Mucosa of stomach (tissue), 1 donor: Measurements from ENCODE around the gene SLC30A3.

Source experiments
- H3K27me3 ChIP-seq: one replicate; pipeline ENCODE4 v1.7.0; 2013; ENCODE audit warnings: mild to moderate bottlenecking, low read length; ENCODE audit not compliant: control insufficient read depth, insufficient read depth
- H3K36me3 ChIP-seq: one replicate; pipeline ENCODE4 v1.7.0; 2013; ENCODE audit warnings: low read length; ENCODE audit not compliant: control insufficient read depth, insufficient read depth
- H3K4me1 ChIP-seq: one replicate; pipeline ENCODE4 v1.7.0; 2013; ENCODE audit warnings: mild to moderate bottlenecking, low read length; ENCODE audit not compliant: control insufficient read depth, insufficient read depth
- H3K4me3 ChIP-seq: one replicate; pipeline ENCODE4 v1.7.0; 2013; ENCODE audit warnings: low read length
- H3K9ac ChIP-seq: one replicate; pipeline ENCODE4 v1.7.0; 2013; ENCODE audit warnings: mild to moderate bottlenecking, low read length, moderate library complexity
- H3K9me3 ChIP-seq: one replicate; pipeline ENCODE4 v1.7.0; 2013; ENCODE audit warnings: mild to moderate bottlenecking, low read length, moderate library complexity; ENCODE audit not compliant: control insufficient read depth
- donor health status: Pancreatic carcinoma.

Gene SLC30A3, protein sequence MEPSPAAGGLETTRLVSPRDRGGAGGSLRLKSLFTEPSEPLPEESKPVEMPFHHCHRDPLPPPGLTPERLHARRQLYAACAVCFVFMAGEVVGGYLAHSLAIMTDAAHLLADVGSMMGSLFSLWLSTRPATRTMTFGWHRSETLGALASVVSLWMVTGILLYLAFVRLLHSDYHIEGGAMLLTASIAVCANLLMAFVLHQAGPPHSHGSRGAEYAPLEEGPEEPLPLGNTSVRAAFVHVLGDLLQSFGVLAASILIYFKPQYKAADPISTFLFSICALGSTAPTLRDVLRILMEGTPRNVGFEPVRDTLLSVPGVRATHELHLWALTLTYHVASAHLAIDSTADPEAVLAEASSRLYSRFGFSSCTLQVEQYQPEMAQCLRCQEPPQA

DNA sequence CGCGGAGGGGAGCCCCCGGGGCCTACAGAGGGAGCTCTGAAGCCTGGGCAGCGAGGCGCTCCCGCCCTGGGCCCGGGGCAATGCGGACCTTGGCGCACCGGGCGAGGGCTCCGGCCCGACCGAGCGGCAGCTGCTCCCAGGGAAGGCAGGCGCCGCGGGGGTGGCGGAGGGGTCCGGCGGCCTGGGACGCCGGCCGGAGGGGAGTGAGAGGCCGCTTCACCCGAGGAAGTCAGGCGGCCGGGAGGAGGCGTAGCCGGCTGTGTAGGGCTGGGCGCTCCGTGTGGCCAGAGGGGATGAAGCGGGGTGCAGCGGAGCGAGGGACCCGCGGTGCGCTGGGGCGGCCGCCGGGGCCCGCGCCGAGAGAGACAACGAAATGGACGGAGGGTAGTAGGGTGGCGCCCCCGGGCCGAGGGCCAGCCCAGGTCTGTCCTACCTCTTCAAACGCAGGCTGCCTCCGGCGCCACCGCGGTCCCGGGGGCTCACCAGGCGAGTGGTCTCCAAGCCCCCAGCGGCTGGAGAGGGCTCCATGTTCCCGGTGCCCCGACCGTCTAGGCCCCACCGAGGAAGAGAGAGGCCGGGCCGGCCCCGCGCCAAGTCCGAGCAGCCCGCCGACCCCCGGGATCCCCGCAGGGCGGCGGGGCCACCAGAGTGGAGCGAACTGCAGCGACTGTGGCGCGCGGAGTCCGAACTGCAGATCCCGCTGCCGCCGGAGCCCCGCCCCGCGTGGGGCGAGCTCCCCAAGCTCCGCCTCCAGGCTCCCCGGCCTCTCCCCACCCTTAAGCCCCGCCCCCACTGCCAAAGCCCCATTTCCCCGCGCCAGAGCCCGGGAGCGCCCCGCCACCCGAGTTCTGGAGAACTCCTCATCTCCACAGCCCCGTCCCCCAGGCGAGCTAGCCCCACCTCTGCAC lies at the start of gene SLC30A3:
Gene SLC30A3, minus strand, starts transcription at position 669 of the 908 bp plus-strand sequence. Its CDS starts 141 bp downstream, at position 528.
- Histone ChIP-seq H3K4me3 (peak within 1 kb of the TSS; percentile 19), H3K27me3 (peaks cover 74% of the 10 kb centered on the region), H3K9ac (no peak within 1 kb of the TSS)

DNA sequence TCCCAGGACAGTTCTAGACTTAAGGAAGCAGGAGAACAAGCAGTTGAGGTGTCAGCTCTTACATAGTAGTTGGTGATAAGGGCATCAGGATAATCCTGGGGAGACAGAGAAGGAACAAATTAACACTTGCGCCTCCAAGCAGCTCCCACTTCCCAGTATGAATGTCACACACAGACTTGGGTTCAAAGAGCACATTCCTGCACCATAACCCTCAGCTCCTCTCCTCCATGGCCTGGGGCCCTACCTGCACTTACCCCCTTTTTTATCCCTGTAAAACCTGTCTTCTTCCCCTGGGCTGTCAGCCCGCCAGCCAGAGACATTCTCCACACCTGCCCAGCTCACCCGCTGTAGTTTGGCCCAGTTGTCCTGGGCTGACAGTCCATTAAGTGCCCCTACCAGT lies 49.3 kb upstream of the SLC30A3 start:
- Histone ChIP-seq H3K4me3 (no peak overlapping the region), H3K4me1 (peaks cover 7% of the 10 kb centered on the region), H3K9ac (no peak overlapping the region), H3K27me3 (peaks cover 18% of the 10 kb centered on the region), H3K36me3 (no peaks in the 10 kb centered on the region), H3K9me3 (no peaks in the 10 kb centered on the region)

More for the DNA sequence above, at the start of gene SLC30A3:
- H3K4me1 ChIP-seq = peaks cover 30% of the 10 kb centered on the region
- H3K36me3 ChIP-seq = no peaks in the 10 kb centered on the region
- H3K9me3 ChIP-seq = no peaks in the 10 kb centered on the region

DNA sequence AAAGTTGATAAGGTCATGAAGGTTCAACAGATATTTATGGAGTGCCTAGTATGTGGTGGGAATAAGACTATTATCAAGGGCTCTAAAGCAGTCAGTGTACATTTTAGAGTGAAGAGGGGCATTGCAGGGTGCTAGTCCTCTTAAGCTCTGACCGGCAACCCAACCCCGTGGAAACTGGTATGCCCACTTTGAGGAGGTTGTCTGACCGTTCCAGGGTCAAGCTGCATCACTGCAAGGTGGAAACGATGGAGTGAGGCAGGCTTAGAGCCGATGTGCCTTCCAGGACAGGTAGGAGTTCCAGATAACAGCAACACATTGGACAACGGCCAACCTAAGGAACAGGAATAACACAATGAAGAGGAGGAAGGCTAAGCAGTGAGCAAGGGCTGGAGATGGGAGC lies 46.8 kb upstream of the SLC30A3 start:
- no peak overlapping the region for H3K4me3 ChIP-seq
- peaks cover 21% of the 10 kb centered on the region for H3K4me1 ChIP-seq
- peaks cover 42% of the 10 kb centered on the region for H3K27me3 ChIP-seq
- H3K9ac ChIP-seq = no peak overlapping the region
- H3K36me3 ChIP-seq = no peaks in the 10 kb centered on the region
- H3K9me3 ChIP-seq = no peaks in the 10 kb centered on the region

DNA sequence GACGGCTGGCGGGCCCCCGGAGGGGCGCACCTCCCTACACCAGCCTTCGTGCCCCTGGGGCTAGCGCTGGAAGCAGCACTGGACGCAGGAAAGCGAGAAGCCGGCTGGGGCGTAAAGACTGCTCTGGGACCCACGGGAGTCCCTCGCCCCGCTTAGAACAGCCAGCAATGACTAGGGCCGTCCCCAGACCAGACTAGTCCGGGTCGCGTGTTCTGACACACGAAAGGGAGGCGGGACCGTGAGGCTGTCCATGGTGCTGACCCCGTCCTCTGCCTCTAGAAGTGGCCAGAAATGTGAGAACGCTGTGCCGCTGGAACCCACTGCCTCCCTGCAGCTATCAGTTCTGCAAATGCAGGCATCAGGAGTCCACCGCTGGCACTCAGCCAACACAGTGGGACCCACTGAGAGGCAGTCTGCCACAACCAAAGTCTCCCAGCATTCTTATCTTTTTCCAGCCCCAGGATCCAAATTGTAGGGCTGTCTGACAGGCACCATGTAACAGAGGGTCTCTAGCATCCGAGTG lies 45.6 kb upstream of the SLC30A3 start, which contains the start of gene UCN:
Gene UCN, minus strand, starts transcription at position 87 of the 523 bp plus-strand sequence. CDS start 550 bp downstream, outside the sequence.
- H3K9ac ChIP-seq = no peak within 1 kb of the TSS
- no peaks in the 10 kb centered on the region for H3K9me3 ChIP-seq
- H3K36me3 ChIP-seq = no peaks in the 10 kb centered on the region
- peaks cover 21% of the 10 kb centered on the region for H3K4me1 ChIP-seq
- H3K27me3 ChIP-seq = peaks cover 43% of the 10 kb centered on the region
- H3K4me3 ChIP-seq = no peak within 1 kb of the TSS

DNA sequence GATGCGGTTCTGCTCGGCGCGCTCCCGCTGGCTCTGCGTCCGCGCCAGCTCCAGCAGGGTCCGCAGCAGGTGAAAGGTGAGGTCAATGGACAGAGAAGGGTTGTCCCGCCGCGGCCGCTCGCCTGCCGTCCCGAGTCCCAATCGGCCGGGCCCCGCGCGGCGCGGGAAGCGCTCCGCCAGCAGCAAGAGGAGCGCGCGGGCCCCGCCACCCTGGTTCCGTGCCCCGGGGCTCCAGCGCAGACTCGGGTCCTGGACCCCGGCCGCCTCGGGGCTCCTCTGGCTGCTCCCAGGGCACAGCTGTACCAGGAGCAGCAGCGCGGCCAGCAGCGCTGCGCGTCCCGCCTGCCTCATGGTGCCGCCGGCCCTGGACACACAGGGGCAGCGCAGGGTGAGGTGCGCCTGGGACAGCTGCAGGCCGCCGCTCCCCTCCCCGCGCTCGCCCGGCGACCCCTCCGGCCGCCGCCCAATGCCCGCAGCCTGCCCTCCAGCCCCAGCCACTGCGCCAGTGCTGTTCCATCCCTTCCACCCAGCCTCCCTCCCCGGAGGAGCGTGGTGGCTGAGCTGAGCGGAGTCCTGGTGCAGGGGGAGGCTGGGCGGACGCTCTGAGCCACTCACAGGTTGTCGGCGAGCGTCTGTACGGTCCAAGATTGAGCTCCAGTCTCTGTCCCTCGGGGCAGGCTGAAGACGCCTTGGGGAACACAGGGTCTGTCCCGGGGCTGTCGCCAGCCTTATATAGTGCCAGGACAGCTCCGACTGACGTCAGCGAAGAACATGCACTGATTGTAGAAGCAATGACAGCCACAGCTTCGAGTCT lies 44.9 kb upstream of the SLC30A3 start:
- Histone ChIP-seq H3K36me3 (no peaks in the 10 kb centered on the region), H3K4me3 (no peak overlapping the region), H3K9me3 (no peaks in the 10 kb centered on the region), H3K27me3 (peaks cover 43% of the 10 kb centered on the region), H3K4me1 (peaks cover 21% of the 10 kb centered on the region), H3K9ac (no peak overlapping the region)

DNA sequence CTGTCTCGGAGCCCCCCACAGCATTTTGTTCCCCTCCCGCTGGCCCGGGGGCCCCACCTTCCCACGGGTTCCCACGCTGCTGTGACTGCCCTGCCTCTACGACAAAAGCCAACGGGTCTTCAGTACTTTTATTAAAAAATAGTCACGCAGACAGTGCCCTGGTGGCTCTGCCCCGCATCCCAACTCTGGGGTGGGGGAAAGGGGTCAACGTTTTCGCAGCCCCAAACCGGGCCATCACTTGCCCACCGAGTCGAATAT lies 44.4 kb upstream of the SLC30A3 start:
- Histone ChIP-seq H3K9me3 (no peaks in the 10 kb centered on the region), H3K4me3 (no peak overlapping the region), H3K4me1 (peaks cover 21% of the 10 kb centered on the region), H3K36me3 (no peaks in the 10 kb centered on the region), H3K27me3 (peaks cover 43% of the 10 kb centered on the region), H3K9ac (no peak overlapping the region)

DNA sequence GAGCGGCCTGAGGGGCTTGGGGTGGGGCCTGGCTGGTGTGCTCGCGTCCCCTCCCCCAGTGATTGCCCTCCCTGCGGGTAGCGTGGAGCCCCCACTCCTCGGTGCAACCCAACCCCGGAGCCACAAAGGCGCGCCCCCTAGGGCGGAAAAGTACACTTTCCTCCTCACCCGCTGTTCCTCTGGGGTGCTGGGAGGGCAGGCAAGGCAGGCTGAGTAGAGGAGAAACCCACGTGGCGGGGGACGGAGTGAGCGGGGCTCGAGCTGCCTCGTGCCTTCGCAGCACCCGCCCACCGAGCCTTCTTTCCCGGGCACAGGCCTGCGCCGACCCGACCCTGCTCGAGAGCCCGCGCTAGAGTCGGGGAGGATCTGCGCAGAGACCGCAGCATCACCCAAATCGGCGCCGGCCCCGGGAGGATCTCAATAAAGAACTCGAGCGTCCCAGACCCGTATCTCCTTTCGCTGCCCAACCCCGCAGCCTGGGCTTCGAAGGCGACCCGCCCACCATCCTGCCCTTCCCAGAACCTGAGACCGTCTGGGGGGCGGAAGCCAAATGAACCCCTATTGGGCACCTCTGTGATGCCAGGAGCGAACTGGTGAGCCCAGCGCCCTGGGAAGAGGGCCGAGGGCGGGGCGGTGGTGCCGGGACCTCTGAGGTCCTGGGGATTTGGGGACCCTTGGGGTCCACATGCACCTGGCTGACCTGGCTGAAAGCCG lies 43.9 kb upstream of the SLC30A3 start:
- peaks cover 43% of the 10 kb centered on the region for H3K27me3 ChIP-seq
- H3K4me3 ChIP-seq = no peak overlapping the region
- H3K4me1 ChIP-seq = peaks cover 21% of the 10 kb centered on the region
- H3K9me3 ChIP-seq = no peaks in the 10 kb centered on the region
- no peak overlapping the region for H3K9ac ChIP-seq
- no peaks in the 10 kb centered on the region for H3K36me3 ChIP-seq

DNA sequence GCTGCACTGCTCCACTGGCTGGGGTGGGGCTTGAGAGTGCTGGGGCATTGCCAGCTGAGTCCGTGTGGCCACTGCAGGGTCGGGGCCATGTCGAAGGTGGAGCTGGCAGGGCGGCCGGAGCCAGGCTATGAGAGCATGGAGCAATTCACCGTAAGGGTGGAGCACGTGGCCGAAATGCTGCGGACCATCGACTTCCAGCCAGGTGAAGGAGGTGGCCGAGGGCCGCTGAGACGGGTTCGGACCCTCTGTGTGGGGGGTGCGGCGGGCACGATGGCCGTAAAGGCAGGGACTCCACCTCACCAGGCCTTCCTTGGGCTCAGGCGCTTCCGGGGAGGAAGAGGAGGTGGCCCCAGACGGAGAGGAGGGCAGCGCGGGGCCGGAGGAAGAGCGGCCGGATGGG lies 43.3 kb upstream of the SLC30A3 start:
- peaks cover 21% of the 10 kb centered on the region for H3K4me1 ChIP-seq
- H3K9ac ChIP-seq = no peak overlapping the region
- H3K36me3 ChIP-seq = no peaks in the 10 kb centered on the region
- peaks cover 43% of the 10 kb centered on the region for H3K27me3 ChIP-seq
- no peak overlapping the region for H3K4me3 ChIP-seq
- no peaks in the 10 kb centered on the region for H3K9me3 ChIP-seq

DNA sequence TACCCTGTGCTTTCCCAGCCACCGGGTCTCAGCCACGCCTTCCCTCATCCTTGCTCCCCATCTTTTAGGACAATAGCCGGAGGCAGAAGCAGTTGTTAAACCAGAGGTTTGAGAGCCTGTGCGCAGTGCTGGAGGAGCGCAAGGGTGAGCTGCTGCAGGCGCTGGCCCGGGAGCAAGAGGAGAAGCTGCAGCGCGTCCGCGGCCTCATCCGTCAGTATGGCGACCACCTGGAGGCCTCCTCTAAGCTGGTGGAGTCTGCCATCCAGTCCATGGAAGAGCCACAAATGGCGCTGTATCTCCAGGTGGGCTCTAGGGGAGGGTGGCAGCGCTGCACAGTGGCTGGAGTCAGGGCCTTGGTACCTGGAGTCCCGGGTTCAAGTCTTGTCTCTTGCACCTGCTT lies 42.7 kb upstream of the SLC30A3 start:
- H3K4me1 ChIP-seq = peaks cover 21% of the 10 kb centered on the region
- no peaks in the 10 kb centered on the region for H3K36me3 ChIP-seq
- no peak overlapping the region for H3K9ac ChIP-seq
- no peaks in the 10 kb centered on the region for H3K9me3 ChIP-seq
- peaks cover 43% of the 10 kb centered on the region for H3K27me3 ChIP-seq
- no peak overlapping the region for H3K4me3 ChIP-seq

DNA sequence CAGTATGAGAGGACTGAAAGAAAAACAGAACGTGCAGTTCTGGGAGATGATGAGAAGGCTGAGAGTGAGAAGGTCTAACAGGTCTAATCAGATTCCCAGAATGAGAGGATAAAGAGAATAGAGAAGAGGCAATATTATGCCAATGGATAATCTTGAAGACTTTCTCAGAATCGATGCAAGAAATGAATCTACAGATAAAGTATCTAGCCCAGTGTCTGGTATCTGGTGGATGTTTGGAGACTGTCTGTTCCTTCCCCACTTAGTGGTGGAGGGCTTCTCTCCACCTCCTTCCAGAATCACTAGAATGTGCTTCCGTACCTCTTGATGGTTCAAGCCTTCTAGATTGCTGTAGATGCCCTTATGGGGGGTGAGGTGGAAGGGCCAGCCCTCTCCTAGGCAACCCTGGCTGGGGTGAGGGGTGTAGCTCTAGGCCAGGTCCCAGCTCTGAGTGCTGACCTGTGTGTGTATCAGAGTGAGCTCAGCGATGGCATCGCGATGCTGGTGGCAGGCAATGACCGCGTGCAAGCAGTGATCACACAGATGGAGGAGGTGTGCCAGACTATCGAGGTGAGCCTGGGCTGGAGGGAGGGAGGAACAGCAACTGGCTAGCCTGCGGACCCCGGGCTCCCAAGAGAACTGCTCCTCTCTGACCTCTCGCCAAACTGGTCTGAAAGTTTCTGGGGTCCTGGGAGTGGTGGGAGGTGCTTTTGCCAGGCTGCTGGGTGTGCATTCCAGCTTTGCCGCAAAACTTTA lies 41.8 kb upstream of the SLC30A3 start:
- H3K9ac ChIP-seq = no peak overlapping the region
- H3K27me3 ChIP-seq = peaks cover 43% of the 10 kb centered on the region
- peaks cover 21% of the 10 kb centered on the region for H3K4me1 ChIP-seq
- no peaks in the 10 kb centered on the region for H3K36me3 ChIP-seq
- H3K9me3 ChIP-seq = no peaks in the 10 kb centered on the region
- H3K4me3 ChIP-seq = no peak overlapping the region
